Measurements from ENCODE around the gene STX18. TPM values are rescaled to one million over a fixed set of nuclear protein-coding genes. Genes with fewer than 3 reads are reported as not detected.

STX18 gene
- total RNA-seq, 4 donors from 2014 or later, result 9.2 to 56.9 (median 42.1) TPM

DNA sequence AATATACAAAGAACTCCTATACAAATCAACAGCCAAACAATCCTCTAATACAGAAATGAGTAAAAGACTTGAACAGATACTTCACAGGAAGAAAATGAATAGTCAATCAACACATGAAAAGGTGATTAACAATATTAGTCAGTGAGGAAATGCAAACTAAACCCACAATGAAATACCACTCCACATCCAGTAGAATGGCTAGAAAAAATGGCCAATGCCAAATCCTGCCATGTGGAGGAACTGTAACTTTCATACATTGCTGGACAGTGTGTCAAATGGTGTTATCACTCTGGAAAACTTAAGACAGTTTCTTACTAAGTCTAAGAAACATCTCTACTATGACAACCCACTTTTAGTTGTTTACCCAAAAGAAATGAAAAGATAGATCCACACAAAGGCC, 95.4 kb downstream of the STX18 start:
- Histone ChIP-seq H3K4me3 (no peak overlapping the region), H3K27me3 (no peaks in the 10 kb centered on the region), H3K27ac (no peak overlapping the region), H3K36me3 (no peaks in the 10 kb centered on the region), H3K4me1 (no peaks in the 10 kb centered on the region), H3K9me3 (no peaks in the 10 kb centered on the region)
- DNase-seq, result no peak
- no peak for TF ChIP-seq POLR2A (IDR thresholded peaks at IDR 0.05)
- no peak for TF ChIP-seq EP300 (IDR thresholded peaks at IDR 0.05; ENCODE audit: low read depth)
- TF ChIP-seq POLR2AphosphoS5 (IDR thresholded peaks at IDR 0.05), result no peak
- TF ChIP-seq, protein P1, sequence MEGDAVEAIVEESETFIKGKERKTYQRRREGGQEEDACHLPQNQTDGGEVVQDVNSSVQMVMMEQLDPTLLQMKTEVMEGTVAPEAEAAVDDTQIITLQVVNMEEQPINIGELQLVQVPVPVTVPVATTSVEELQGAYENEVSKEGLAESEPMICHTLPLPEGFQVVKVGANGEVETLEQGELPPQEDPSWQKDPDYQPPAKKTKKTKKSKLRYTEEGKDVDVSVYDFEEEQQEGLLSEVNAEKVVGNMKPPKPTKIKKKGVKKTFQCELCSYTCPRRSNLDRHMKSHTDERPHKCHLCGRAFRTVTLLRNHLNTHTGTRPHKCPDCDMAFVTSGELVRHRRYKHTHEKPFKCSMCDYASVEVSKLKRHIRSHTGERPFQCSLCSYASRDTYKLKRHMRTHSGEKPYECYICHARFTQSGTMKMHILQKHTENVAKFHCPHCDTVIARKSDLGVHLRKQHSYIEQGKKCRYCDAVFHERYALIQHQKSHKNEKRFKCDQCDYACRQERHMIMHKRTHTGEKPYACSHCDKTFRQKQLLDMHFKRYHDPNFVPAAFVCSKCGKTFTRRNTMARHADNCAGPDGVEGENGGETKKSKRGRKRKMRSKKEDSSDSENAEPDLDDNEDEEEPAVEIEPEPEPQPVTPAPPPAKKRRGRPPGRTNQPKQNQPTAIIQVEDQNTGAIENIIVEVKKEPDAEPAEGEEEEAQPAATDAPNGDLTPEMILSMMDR (IDR thresholded peaks at IDR 0.05), result no peak
- in situ Hi-C loops (cut with MboI; ENCODE audit: low pct_ligation_motif_present in 1 of 4, low pct_unique_long_range_greater_than_20kb in 1 of 4, low sequenced_read_pairs in 3 of 4), result no loop called here
- intact Hi-C loops (cut with DNase I; ENCODE audit: low total_unique reads), result no loop called here

DNA sequence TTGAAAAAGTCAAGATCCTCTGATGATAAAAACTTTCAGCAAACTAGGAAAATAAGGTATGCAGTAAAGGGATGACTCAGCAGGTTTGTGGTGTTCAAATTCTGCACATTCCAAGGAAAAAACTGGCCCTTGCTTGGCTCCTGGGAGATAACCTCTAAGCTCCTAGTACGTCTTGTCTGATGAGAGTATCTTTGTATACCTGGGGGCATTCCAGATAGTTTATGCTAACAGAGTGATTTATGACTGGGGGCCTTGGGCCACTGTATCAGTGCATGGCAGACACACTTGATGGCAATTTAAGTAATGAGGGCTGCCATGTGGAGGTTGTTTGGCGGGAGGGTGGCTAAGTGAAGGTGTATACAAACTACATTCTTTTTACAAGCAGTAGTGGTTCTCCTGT, 98.0 kb downstream of the STX18 start:
- Histone ChIP-seq H3K4me3 (no peak overlapping the region), H3K9me3 (no peaks in the 10 kb centered on the region), H3K4me1 (no peaks in the 10 kb centered on the region), H3K36me3 (no peaks in the 10 kb centered on the region), H3K27ac (no peak overlapping the region), H3K27me3 (no peaks in the 10 kb centered on the region)
- no peak for DNase-seq
- in situ Hi-C loops (cut with MboI; ENCODE audit: low pct_ligation_motif_present in 1 of 4, low pct_unique_long_range_greater_than_20kb in 1 of 4, low sequenced_read_pairs in 3 of 4), result no loop called here
- no peak for TF ChIP-seq POLR2AphosphoS5 (IDR thresholded peaks at IDR 0.05)
- TF ChIP-seq POLR2A (IDR thresholded peaks at IDR 0.05), result no peak
- TF ChIP-seq EP300 (IDR thresholded peaks at IDR 0.05; ENCODE audit: low read depth), result no peak
- TF ChIP-seq, protein P1 (IDR thresholded peaks at IDR 0.05), result no peak
- WGBS, 2 donors (ENCODE audit: low coverage in 1 of 2), result 89 to 100% methylated on average over 1 to 2 of the region's 2 CpGs
- intact Hi-C loops (cut with DNase I; ENCODE audit: low total_unique reads), result no loop called here

DNA sequence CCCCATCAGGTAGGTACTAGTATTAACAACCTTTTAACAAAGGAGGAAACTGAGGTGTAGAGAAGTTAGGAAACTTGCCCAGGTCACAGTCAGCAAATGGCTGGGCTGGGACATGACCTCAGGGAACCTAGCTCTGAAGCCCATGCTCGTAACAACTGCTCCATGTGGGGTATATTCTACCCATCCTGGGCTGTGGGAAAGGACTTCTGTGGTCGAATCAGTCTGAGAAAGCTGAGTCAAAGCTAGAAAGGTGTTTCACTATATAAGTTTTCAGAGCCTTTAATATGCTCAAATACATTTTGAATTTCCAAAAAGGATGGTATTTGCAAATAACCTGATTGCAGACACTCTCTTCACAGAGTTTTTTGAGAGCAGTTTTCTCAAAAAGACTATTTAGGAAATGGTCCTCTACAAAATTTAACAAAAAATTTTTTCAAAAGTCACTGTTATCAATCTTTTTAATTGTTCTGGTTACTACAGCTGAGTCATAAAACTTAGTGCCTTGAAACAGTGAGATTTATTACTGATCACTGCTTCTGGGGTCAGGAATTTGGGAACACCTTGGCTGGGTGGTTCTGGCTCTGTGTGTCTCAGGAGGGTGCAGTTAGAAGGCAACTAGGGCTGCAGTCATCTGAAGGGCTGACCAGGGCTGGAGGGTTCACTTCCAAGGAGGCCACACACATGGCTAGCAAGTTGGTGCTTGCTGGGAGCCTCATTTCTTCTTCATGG, 101.4 kb downstream of the STX18 start:
- H3K27ac ChIP-seq, result no peak overlapping the region
- H3K4me1 ChIP-seq, result no peaks in the 10 kb centered on the region
- TF ChIP-seq EP300 (IDR thresholded peaks at IDR 0.05; ENCODE audit: low read depth) (no peak), POLR2A (IDR thresholded peaks at IDR 0.05) (no peak), POLR2AphosphoS5 (IDR thresholded peaks at IDR 0.05) (no peak)
- TF ChIP-seq, protein P1 (IDR thresholded peaks at IDR 0.05), result no peak
- H3K9me3 ChIP-seq, result no peaks in the 10 kb centered on the region
- in situ Hi-C loops (cut with MboI; ENCODE audit: low pct_ligation_motif_present in 1 of 4, low pct_unique_long_range_greater_than_20kb in 1 of 4, low sequenced_read_pairs in 3 of 4), result no loop called here
- H3K27me3 ChIP-seq, result no peaks in the 10 kb centered on the region
- intact Hi-C loops (cut with DNase I; ENCODE audit: low total_unique reads), result no loop called here
- WGBS, 2 donors (ENCODE audit: low coverage in 1 of 2), result 67 to 77% methylated on average over 1 to 2 of the region's 2 CpGs
- DNase-seq, result no peak
- no peak overlapping the region for H3K4me3 ChIP-seq
- peaks cover 0 to 11% (median 0%) of the 10 kb centered on the region in 4 donors for H3K36me3 ChIP-seq

DNA sequence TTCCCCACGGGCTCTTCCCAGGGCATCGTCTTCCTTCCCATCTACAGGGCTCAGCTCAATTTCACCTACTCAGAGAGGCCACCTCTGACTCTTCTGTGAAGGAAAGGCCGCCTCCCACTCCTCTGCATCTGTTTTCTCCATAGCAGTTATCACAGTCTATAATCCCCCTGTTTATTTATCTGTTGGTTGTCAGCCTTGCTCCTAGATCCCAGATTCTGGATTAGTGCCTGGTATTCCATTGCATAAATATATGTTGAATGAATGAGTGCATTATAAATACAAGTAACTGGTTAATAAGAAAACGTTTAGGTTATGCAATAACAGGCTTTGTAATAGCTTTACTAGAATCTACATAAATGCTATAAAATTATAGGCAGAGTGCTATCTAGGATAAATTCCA, 102.1 kb downstream of the STX18 start:
- in situ Hi-C loops (cut with MboI; ENCODE audit: low pct_ligation_motif_present in 1 of 4, low pct_unique_long_range_greater_than_20kb in 1 of 4, low sequenced_read_pairs in 3 of 4) (no loop called here), intact Hi-C loops (cut with DNase I; ENCODE audit: low total_unique reads) (no loop called here)
- peaks cover 0 to 11% (median 0%) of the 10 kb centered on the region in 4 donors for H3K36me3 ChIP-seq

More for the DNA sequence above, 102.1 kb downstream of the STX18 start:
- Histone ChIP-seq H3K27me3 (no peaks in the 10 kb centered on the region), H3K4me1 (no peaks in the 10 kb centered on the region), H3K4me3 (no peak overlapping the region), H3K27ac (no peak overlapping the region), H3K9me3 (no peaks in the 10 kb centered on the region)
- TF ChIP-seq POLR2A (IDR thresholded peaks at IDR 0.05) (no peak), POLR2AphosphoS5 (IDR thresholded peaks at IDR 0.05) (no peak), EP300 (IDR thresholded peaks at IDR 0.05; ENCODE audit: low read depth) (no peak)
- TF ChIP-seq, protein P1 (IDR thresholded peaks at IDR 0.05), result no peak
- WGBS, 2 donors (ENCODE audit: low coverage in 1 of 2), result 44 to 62% methylated on average over 1 to 4 of the region's 4 CpGs
- no peak for DNase-seq
